H9 (cell line): Measurements from ENCODE around the gene CP. TPM values are rescaled to one million over a fixed set of nuclear protein-coding genes. Genes with fewer than 3 reads are reported as not detected.

Experiments
- DNase-seq: peaks from one replicate; pipeline ENCODE4 v3.0.0-alpha.2; 2017
- H2AFZ ChIP-seq: one replicate; pipeline ENCODE4 v1.6.1; 2013; ENCODE audit warnings: mild to moderate bottlenecking, low read length, control low read depth, moderate library complexity
- H2AK5ac ChIP-seq: 2 replicates; pipeline ENCODE4 v1.6.1; 2013; ENCODE audit warnings: low read length, control low read depth, mixed read lengths; ENCODE audit not compliant: insufficient read length
- H2BK120ac ChIP-seq: one replicate; pipeline ENCODE4 v1.6.1; 2013; ENCODE audit warnings: low read depth, mild to moderate bottlenecking, low read length, control low read depth, inconsistent platforms; ENCODE audit not compliant: poor library complexity, severe bottlenecking
- H2BK12ac ChIP-seq: 2 replicates; pipeline ENCODE4 v1.6.1; 2013; ENCODE audit warnings: low read length, control low read depth, mixed read lengths, low read depth; ENCODE audit not compliant: insufficient read length
- H2BK15ac ChIP-seq: 2 replicates; pipeline ENCODE4 v1.6.1; 2013; ENCODE audit warnings: low read depth, low read length, control low read depth
- H2BK20ac ChIP-seq: one replicate; pipeline ENCODE4 v1.6.1; 2013; ENCODE audit warnings: low read depth, mild to moderate bottlenecking, low read length, control low read depth, inconsistent platforms; ENCODE audit not compliant: poor library complexity, severe bottlenecking
- H2BK5ac ChIP-seq: 2 replicates; pipeline ENCODE4 v1.6.1; 2013; ENCODE audit warnings: low read length, control low read depth, mixed read lengths; ENCODE audit not compliant: insufficient read length
- H3K14ac ChIP-seq: 2 replicates; pipeline ENCODE4 v1.6.1; 2013; ENCODE audit warnings: low read length, control low read depth; ENCODE audit not compliant: insufficient read depth
- H3K18ac ChIP-seq: 2 replicates; pipeline ENCODE4 v1.6.1; 2013; ENCODE audit warnings: low read depth, mild to moderate bottlenecking, mixed read lengths, low read length, control low read depth; ENCODE audit not compliant: insufficient read length
- H3K23ac ChIP-seq: 2 replicates; pipeline ENCODE4 v1.6.1; 2013; ENCODE audit warnings: low read length, control low read depth, mixed read lengths, low read depth; ENCODE audit not compliant: insufficient read length
- H3K23me2 ChIP-seq: 2 replicates; pipeline ENCODE4 v1.6.1; 2013; ENCODE audit warnings: low read depth, mild to moderate bottlenecking, mixed read lengths, low read length, control low read depth; ENCODE audit not compliant: insufficient read length, poor library complexity, severe bottlenecking
- H3K27ac ChIP-seq: 2 replicates; pipeline ENCODE4 v1.5.1; 2013; ENCODE audit warnings: low read length, control low read depth, mixed read lengths, low read depth; ENCODE audit not compliant: insufficient read length
- H3K27me3 ChIP-seq: 2 replicates; pipeline ENCODE4 v1.6.1; 2013; ENCODE audit warnings: low read length, control low read depth, inconsistent platforms; ENCODE audit not compliant: insufficient read depth
- H3K4ac ChIP-seq: 2 replicates; pipeline ENCODE4 v1.6.1; 2013; ENCODE audit warnings: low read depth, mild to moderate bottlenecking, control low read depth, inconsistent platforms, low read length, moderate library complexity
- H3K4me1 ChIP-seq: 2 replicates; pipeline ENCODE4 v1.6.1; 2013; ENCODE audit warnings: low read length, control low read depth, inconsistent platforms; ENCODE audit not compliant: insufficient read depth
- H3K4me2 ChIP-seq: 2 replicates; pipeline ENCODE4 v1.6.1; 2013; ENCODE audit warnings: low read length, control low read depth, mixed read lengths; ENCODE audit not compliant: insufficient read length, insufficient read depth
- H3K56ac ChIP-seq: 2 replicates; pipeline ENCODE4 v1.6.1; 2013; ENCODE audit warnings: low read depth, mild to moderate bottlenecking, mixed read lengths, low read length, control low read depth; ENCODE audit not compliant: insufficient read length
- H3K79me1 ChIP-seq: 2 replicates; pipeline ENCODE4 v1.6.1; 2013; ENCODE audit warnings: low read depth, mild to moderate bottlenecking, moderate library complexity, low read length, control low read depth, inconsistent platforms; ENCODE audit not compliant: insufficient read depth, poor library complexity, severe bottlenecking
- H3K79me2 ChIP-seq: 2 replicates; pipeline ENCODE4 v1.6.1; 2013; ENCODE audit warnings: low read length, control low read depth, inconsistent platforms; ENCODE audit not compliant: insufficient read depth
- H3K9ac ChIP-seq: 2 replicates; pipeline ENCODE4 v1.6.1; 2013; ENCODE audit warnings: low read length, control low read depth, mixed read lengths; ENCODE audit not compliant: insufficient read length; ENCODE audit errors: extremely low read depth
- H3K9me3 ChIP-seq: one replicate; pipeline ENCODE4 v1.6.1; 2013; ENCODE audit warnings: low read depth, low read length, inconsistent platforms; ENCODE audit not compliant: control insufficient read depth
- H3T11ph ChIP-seq: one replicate; pipeline ENCODE4 v1.6.1; 2013; ENCODE audit warnings: mild to moderate bottlenecking, low read length, control low read depth, inconsistent platforms
- H4K20me1 ChIP-seq: one replicate; pipeline ENCODE4 v1.6.1; 2013; ENCODE audit not compliant: control insufficient read depth, insufficient read length, insufficient read depth
- H4K5ac ChIP-seq: 2 replicates; pipeline ENCODE4 v1.6.1; 2013; ENCODE audit warnings: low read depth, mild to moderate bottlenecking, mixed read lengths, low read length, control low read depth; ENCODE audit not compliant: insufficient read length
- H4K8ac ChIP-seq: replicated peaks from 2 replicates; pipeline ENCODE4 v1.6.1; 2013; ENCODE audit warnings: low read length, control low read depth, mixed read lengths, low read depth; ENCODE audit not compliant: insufficient read length
- H4K91ac ChIP-seq: 2 replicates; pipeline ENCODE4 v1.6.1; 2013; ENCODE audit warnings: low read depth, mild to moderate bottlenecking, moderate library complexity, mixed read lengths, low read length, control low read depth; ENCODE audit not compliant: insufficient read length
- H3K27ac Mint-ChIP-seq, 3 experiments: 2 replicates in 2 of 3; 3 replicates in 1 of 3; pipeline ENCODE4 v1.8.0; 2020 to 2021; ENCODE audit warnings: mixed read lengths in 3 of 3, mild to moderate bottlenecking in 1 of 3, moderate library complexity in 1 of 3
- H3K27me3 Mint-ChIP-seq: 2 replicates; pipeline ENCODE4 v1.8.0; 2021; ENCODE audit warnings: low read depth, mild to moderate bottlenecking, moderate library complexity, mixed read lengths
- H3K36me3 Mint-ChIP-seq, 3 experiments: 2 replicates in 2 of 3; 3 replicates in 1 of 3; pipeline ENCODE4 v1.8.0; 2020 to 2021; ENCODE audit warnings: low read depth in 3 of 3, mixed read lengths in 3 of 3; ENCODE audit not compliant: insufficient read depth in 1 of 3
- H3K4me1 Mint-ChIP-seq, 2 experiments: 2 replicates each; pipeline ENCODE4 v1.8.0; 2020; ENCODE audit warnings: mixed read lengths in 2 of 2
- H3K4me3 Mint-ChIP-seq, 2 experiments: 2 replicates in 1 of 2; 3 replicates in 1 of 2; pipeline ENCODE4 v1.8.0; 2020 to 2021; ENCODE audit warnings: mild to moderate bottlenecking in 2 of 2, mixed read lengths in 2 of 2, moderate library complexity in 1 of 2
- H3K9me3 Mint-ChIP-seq, 2 experiments: 2 replicates in 1 of 2; 3 replicates in 1 of 2; pipeline ENCODE4 v1.8.0; 2020; ENCODE audit warnings: mild to moderate bottlenecking in 2 of 2, mixed read lengths in 2 of 2, moderate library complexity in 1 of 2
- WGBS: extraction: QIAGEN DNeasy Blood & Tissue Kit; methylation state at CpG from one replicate; pipeline ENCODE4 v1.1.7; 2013; ENCODE audit warnings: missing lambda C conversion rate, low lambda C conversion rate, mixed read lengths; ENCODE audit not compliant: insufficient read length; ENCODE audit errors: extremely low coverage; 5-methylcytosine and 5-hydroxymethylcytosine counted together
- total RNA-seq: library from RNA; stranded (reverse); gene quantifications from 2 replicates; pipeline ENCODE4 v1.2.1, GENCODE V29; 2021
- TF ChIP-seq, protein P1 (sequence below): fragments of 200-600 bp; sonication (generic); conservative IDR thresholded peaks from 3 replicates; pipeline ENCODE4 v1.8.0; 2021; ENCODE audit warnings: antibody characterized with exemption, mild to moderate bottlenecking

The CP gene
- total RNA-seq, 1 experiment from 2014 or later: 1.1 TPM

- H3K4me1 Mint-ChIP-seq: peaks cover 44 to 47% of the 10 kb centered on the region in 2 experiments
- Histone ChIP-seq H2BK120ac (no peak overlapping the region), H2BK5ac (no peak overlapping the region), H2AK5ac (no peak overlapping the region), H4K20me1 (no peaks in the 10 kb centered on the region), H2BK15ac (no peak overlapping the region), H4K8ac (no peak overlapping the region), H3K23me2 (no peaks in the 10 kb centered on the region), H3K9ac (no peak overlapping the region), H3K4me1 (peaks cover 7% of the 10 kb centered on the region), H3K79me1 (no peaks in the 10 kb centered on the region), H3T11ph (no peak overlapping the region), H3K27me3 (no peaks in the 10 kb centered on the region), H3K56ac (no peak overlapping the region), H2BK12ac (no peak overlapping the region), H4K91ac (no peak overlapping the region), H3K79me2 (no peaks in the 10 kb centered on the region), H3K4me2 (no peak overlapping the region), H3K9me3 (no peaks in the 10 kb centered on the region), H2BK20ac (no peak overlapping the region), H4K5ac (no peak overlapping the region), H3K14ac (no peak overlapping the region), H3K4ac (no peak overlapping the region), H3K18ac (no peak overlapping the region), H3K23ac (no peak overlapping the region), H2AFZ (no peak overlapping the region), H3K27ac (no peak overlapping the region)
- no peaks in the 10 kb centered on the region for H3K9me3 Mint-ChIP-seq
- no peak overlapping the region for H3K27ac Mint-ChIP-seq
- no CpG with 5 or more reads among the region's 2 CpGs for WGBS
- DNase-seq: no peak
- no peak overlapping the region for H3K4me3 Mint-ChIP-seq
- H3K36me3 Mint-ChIP-seq: peaks cover 0 to 1% (median 0%) of the 10 kb centered on the region in 3 experiments; a peak in 2 of 7 replicates
- no peaks in the 10 kb centered on the region; the same call in none of the 2 replicates for H3K27me3 Mint-ChIP-seq
- TF ChIP-seq, protein P1, sequence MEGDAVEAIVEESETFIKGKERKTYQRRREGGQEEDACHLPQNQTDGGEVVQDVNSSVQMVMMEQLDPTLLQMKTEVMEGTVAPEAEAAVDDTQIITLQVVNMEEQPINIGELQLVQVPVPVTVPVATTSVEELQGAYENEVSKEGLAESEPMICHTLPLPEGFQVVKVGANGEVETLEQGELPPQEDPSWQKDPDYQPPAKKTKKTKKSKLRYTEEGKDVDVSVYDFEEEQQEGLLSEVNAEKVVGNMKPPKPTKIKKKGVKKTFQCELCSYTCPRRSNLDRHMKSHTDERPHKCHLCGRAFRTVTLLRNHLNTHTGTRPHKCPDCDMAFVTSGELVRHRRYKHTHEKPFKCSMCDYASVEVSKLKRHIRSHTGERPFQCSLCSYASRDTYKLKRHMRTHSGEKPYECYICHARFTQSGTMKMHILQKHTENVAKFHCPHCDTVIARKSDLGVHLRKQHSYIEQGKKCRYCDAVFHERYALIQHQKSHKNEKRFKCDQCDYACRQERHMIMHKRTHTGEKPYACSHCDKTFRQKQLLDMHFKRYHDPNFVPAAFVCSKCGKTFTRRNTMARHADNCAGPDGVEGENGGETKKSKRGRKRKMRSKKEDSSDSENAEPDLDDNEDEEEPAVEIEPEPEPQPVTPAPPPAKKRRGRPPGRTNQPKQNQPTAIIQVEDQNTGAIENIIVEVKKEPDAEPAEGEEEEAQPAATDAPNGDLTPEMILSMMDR: no peak
These were observed 30.6 kb upstream of the CP start for GRCh38 chr3:149252272-149252671.
